GM04503 (cell line): ENCODE results near the gene ADISSP.
"Not testable (repeated sequence)": the region's sequence is repeated elsewhere in the genome, so short reads cannot be mapped to it uniquely, and the experiment has no call there.

Source experiments
- DNase-seq: peaks from one replicate; pipeline ENCODE4 v3.0.0-alpha.2; 2012; ENCODE audit warnings: low read depth

Gene ADISSP

DNA sequence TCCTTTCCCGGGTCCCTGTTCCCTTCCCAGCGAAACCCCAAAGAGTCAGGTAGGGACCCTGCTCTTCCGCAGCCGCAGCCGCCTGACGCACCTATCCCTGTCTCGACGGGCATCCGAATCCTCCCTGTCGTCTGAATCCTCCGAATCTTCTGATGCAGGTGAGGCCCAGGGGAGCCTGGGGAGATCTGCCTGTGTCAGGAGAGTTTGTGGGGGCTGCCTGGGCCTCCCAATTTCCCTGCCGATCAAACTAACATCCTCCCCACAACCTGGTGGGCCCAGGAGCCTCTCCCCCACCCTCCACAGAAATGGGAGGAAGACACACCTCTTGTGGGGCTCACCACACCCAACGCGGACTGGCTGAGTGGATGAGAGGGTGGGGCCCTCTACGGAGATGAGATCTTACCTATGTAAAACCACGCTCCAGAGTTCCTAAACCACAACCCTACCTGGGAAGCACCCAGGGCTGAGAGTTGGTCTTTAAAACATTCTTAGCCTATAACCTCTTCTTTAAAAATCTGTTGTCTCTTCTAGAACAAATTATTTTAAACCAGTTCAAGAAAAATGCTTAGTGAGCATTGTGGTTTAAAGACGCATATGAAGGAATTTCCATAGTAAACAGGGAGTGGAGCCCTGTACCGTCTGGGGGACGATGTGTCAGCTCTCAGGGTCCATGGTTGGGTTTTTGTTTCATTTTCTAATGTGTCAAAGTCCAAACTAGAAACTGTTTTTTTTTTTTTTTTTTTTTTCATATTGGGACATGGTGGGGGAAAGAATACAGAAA, 30.2 kb upstream of the ADISSP start:
- DNase-seq: no peak

DNA sequence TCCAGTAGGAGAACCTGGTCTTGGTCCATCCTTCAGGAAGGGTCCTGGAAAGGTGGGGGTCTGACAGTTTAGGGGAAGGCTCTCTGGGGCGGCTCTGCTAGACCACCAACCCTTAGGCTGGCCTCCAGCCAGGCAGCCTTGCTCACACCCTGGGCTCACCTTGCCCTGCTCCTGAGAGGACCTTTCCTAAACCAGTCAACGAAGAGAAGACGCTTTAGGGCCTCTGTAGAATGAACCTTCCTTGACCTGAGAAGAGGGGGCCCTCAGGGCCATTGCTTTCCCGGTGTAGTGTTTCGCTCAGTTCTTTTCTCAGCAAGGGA, 29.6 kb upstream of the ADISSP start:
- no peak for DNase-seq

DNA sequence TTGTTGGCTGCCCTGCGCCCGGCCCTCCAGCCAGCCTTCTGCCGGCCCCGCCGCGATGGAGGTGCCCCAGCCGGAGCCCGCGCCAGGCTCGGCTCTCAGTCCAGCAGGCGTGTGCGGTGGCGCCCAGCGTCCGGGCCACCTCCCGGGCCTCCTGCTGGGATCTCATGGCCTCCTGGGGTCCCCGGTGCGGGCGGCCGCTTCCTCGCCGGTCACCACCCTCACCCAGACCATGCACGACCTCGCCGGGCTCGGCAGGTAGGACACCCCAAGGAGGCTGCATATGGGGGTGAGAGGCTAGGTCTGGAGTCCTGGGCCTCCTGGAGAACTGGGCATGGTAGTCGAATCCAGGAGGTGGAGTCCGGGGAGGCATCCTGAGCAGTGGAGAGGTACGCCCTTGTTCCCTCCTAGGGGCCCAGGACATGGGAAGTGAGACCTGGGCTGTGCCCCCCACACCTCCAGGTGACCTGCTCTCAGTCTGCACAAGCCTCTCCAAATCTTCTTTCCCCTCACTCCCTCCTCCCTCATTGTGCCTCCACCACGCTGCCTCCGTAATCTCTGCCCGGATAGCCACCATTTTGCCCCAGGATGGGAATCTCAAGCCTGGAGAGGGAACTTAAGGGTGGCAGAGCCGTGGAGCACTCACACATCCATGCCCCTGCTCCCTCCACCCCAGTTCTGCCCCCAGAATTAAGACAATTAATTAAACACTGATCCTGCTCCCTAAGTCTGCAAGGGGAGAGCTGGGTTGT, 29.1 kb upstream of the ADISSP start:
- no peak for DNase-seq

DNA sequence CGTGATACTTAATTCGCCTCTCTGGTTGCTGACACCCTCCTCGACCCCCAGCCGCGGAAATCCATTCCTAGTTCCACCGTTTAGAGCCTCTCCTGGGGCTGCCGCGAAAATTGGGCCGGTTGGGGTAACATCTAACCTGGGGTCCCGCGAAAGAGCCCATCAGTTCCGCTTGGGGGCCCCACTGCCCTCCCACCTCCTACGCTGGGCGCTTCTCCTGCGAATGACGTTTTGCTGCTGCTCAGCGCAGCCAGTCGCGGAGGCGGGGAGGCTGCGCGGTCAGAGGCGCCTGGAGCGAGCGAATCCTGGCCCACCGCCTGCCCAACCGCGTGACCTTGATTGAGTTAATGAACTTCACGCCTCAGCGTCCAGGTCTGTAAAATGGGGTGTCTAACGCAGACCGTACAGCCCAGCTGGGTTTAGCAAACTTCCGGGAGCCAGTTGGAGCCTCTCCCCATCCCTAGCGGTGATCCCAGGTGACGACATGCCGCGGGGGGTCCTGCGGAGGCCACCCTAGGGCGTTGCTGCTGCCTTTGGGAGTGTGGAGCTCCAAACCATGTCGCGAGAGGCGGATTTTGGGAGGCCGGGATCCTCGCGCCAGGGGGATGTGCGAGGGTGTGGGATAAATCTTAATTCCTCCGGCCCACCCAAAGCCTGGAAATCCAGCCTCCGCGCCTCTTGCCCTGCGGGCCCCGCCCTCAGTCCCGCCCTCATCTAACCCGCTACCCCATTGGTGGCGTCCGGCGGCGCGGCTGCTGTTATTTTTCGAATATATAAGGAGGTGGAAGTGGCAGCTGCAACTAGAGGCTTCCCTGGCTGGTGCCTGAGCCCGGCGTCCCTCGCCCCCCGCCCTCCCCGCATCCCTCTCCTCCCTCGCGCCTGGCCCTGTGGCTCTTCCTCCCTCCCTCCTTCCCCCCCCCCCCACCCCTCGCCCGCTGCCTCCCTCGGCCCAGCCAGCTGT, 28.2 kb upstream of the ADISSP start, which contains the start of gene CDC25B:
Gene CDC25B, plus strand, starts transcription at position 800 of the 958 bp plus-strand sequence. CDS start 222 bp downstream, outside the sequence.
- peak; percentile 55 for DNase-seq

DNA sequence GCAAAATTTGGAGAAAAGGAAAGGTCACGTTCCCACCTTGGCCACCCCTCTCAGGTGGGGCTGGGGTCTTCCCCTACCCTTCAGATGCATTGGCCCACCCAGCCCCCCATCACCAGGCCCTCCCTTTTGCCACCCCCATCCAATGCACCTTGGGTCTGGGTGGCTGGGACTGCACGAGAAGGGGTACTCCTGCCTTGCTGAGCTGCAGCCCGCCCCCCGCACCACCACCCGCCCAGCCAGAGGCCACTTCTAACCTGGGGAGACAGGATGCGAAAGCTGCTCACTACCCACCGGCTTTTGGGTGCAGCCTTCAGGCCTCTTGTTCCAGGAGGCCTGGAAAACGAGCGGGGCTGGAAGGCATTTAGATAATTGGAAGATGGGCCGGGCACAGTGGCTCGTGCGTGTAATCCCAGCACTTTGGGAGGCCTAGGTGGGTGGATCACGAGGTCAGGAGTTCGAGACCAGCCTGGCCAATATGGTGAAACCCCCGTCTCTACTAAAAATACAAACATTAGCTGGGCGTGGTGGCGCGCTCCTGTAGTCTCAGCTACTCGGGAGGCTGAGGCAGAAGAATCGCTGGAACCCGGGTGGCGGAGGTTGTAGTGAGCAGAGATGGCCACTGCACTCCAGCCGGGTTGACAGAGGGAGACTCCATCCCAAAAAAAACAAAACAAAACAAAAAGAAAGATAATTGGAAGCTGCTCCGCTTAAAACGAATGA, 27.3 kb upstream of the ADISSP start:
- DNase-seq: no peak

DNA sequence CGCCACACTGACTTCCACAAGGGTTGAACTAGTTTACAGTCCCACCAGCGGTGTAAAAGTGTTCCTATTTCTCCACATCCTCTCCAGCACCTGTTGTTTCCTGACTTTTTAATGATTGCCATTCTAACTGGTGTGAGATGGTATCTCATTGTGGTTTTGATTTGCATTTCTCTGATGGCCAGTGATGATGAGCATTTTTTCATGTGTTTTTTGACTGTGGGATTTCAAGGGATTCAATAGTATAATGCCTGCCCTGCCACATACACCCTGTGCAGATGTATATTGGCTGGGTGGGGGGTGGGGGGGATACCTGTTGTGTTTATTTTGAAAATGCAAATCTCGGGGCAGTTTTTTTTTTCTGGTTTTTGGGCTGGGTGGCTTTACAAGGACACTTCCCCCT, 26.6 kb upstream of the ADISSP start:
- not testable (repeated sequence) for DNase-seq

DNA sequence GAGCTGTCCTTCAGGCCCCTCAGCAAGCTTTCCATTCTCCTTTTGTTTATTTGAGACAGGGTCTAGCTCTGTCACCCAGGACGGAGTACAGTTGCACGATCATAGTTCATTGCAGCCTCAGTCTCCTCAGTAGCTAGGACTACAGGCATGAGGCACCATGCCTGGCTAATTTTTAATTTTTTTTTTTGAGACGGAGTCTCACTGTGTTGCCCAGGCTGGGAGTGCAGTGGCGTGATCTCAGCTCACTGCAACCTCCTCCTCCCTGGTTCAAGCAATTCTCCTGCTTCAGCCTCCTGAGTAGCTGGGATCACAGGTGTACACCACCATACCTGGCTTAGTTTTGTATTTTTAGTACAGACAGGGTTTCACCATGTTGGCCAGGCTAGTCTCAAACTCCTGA, 21.6 kb upstream of the ADISSP start:
- DNase-seq: not testable (repeated sequence)

DNA sequence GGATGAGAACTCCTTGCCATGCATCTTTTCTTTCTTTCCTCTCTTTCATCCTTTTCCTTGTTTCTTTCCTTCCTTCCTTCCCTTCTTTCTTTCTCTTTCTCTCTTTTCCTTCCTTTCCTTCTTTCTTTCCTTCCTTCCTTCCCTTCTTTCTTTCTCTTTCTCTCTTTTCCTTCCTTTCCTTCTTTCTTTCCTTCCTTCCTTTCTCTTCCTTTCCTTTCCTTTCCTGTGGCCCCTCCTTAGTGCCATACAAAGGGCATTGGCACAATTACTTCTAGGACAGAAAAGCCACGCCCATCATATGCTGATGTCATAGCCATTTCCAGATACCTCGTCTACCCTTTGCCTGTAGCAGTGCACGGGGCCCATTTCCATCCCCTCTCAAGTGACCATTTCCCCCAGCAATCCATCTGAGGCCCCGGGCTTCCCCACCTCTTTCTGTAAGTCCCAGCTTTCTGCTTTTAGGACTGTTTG, 21.2 kb upstream of the ADISSP start:
- DNase-seq: no peak

DNA sequence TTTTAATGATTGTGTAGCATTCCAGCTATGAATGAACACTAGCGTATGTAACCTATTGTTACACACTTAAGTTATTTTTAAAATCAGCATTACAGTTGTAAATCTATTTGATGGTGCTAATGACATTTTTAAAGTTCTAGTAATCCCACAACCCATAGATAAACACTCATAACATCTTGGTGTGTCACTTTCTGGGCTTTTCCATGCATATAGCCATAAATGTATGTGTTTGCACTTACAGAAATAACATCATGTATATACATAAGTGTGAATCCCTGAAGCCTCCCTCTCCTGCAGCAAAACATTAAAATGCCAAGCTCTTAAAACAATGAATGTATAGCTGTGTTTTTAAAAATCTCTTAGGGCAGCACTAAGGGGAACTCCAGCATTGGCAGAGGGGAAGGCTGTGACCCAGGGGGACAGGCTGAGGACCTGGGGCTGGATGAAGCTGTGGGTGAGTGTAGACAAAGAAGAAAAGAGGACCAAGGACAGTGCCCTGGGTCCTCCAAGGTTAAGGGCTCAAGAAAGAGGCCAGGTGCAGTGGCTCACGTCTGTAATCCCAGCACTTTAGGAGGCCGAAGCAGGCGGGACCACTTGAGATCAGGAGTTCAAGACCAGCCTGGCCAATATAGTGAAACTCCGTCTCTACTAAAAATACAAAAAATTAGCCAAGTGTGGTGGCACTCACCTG, 19.9 kb upstream of the ADISSP start:
- no peak for DNase-seq

DNA sequence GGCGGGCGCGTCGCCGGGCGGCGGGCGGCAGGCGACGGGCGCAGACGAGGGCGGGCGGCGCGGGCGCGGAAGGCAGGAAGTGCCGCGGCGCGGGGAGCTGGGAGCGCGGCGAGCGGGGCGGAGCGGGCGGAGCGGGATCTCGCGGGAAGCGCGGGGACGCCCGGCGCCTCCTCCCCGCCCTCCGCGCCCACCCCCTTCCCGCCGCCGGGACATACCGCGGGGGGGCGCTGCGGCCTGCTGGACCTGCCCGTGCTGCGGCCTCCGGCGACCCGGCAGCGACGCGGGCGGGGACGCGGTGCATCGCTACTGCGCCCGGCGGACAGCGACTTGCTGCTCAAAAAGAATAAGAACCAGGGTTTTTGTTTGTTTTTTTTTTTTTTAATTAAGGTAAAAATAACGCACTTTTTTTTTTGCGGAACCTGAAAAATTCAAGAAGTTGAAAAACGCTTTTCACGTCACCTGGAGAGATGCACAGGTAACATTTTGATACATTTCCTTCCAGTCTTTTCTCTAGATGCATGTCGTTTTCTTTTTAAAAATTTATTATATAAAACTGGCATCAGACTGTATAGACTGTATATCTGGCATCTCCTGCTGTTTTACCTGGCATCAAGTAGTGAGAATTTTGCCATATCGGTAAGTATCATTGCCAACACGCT, 19.2 kb upstream of the ADISSP start, which contains the start of gene CENPB:
Gene CENPB, minus strand, starts transcription at position 76 of the 659 bp plus-strand sequence. CDS start 257 bp downstream, outside the sequence.
- DNase-seq: no peak

DNA sequence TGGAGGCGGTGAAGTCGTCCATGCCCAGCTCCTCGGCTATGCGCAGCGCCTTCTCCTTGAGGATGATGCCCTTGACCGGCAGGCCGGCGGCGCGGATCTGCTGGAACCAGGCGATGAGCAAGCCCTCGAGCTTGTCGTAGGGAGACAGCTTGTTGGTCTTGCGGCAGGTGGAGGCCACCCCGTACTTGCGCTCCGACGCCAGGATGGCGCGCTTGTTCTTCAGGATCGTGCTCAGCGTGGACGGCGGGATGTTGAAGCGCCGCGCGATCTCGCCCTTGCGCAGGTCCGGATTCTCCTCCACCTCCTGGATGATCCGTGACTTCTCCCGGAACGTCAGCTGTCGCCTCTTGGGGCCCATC, 18.6 kb upstream of the ADISSP start:
- no peak for DNase-seq

DNA sequence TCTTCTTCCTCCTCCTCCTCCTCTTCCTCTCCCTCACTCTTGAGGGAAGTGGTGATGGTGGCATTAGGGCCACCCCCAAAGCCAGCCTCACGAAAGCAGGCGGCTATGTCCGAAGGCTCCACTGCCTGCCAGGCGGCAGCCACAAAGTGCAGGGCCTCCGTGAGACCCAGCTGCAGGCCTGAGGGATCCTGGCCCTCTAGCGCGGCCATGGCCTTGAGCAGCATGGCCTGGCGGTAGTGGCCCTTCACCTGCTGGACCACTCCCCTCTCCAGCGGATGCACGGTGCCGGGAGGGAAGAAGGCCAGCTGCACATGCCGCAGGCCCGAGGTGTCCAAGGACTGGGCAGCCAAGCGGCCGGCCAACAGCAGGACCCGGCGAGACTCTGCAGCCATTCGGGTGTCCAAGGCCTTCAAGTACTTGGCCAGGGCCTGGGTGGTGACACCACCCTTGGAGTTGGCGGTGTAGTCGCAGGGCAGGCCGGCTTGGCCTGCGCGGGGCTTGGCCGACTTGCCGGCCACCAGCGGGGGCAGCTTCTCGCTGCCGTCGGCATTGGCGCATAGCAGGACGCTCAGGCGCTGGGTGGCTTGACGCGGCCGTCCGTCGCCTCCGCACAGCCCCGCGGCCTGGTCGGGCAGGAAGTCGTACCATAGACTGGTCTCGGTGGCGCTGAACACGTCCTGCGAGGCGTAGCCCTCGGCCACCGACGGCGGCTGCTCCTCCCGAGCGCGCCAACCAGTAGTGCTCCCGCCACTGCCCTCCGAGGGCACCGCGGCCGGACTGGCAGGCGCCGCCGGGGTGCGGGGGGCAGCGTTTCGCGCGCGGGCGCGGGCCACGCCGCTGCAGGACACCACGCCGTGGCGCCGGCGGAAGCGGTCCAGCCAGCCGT, 17.9 kb upstream of the ADISSP start:
- DNase-seq: no peak

DNA sequence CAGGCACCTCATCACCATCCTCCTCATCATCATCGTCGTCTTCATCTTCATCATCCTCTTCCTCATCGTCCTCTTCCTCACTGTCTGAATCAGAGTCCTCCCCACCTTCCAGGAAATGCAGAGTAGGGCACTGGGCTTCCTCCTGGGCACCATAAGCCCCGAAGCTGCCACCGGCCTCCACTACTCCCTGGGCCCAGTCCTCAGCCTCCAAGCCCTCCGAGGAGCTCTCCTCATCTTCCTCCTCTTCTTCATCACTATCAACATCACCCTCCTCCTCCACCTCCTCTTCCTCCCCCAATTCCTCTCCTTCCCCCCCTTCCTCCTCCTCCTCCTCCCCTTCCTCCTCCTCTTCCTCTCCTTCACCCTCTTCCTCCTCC, 17.3 kb upstream of the ADISSP start:
- DNase-seq: no peak

DNA sequence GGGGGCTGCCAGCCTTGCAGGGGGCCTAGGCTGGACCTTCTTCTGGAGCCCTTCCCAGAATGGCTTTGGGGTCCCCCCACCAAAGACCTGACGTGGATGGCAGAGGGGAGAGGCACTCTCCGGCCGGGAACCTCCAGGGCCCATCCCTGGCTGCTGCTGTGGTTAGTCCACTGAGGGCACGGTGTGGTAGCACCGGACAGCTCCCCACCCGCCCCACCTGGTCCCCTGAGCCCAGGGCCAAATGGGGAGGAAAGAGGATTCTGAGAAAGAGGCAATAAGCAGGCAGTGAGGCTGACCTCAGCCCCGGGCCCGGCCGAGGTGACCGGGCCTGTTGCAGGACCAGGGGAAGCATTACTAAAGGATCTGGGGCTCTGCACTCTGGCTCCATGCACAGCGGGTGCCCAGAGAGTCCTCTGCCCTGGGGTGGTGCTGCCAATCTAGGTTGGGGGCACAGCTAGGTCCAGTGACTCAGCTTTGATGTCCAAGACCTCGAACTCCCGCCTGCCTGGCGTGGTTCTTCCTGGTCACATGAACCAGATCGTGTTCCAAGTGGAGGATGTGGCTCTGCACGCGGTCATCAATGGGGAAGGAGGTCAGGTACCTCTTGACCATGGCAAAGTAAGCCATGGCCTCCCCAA, 16.8 kb upstream of the ADISSP start:
- no peak for DNase-seq

DNA sequence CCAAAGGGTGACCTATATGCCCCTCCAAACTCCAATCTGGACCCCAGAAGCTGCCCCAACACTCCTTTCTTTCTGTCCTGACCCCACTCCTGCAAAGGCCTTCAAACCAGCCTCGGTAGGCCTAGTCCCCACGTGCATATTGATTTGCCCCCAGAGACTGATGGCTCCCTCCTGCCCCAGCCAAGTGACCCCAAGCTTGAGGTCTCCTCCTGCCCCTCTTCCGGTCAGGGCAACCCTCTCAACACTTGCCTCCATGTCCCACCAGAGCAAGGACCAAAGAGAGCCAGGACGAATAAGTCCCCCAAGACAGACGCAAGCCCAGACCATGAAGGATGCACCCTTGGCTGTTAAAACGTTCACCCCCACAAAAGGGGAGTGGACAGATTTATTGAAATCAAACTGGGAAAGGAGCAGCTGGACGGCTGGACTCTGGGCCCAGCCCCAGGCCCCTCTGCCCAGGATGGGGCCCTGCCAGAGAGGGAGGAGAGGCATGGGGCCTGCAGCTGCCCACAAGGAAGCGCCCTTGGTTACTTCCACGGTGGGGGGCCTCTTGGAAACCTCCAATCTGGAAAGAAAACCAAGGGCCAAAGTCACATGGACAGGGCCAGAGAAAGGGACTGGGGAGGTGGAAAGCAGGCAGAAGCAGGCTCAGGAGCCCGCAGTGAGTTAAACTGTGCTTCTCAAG, 16.1 kb upstream of the ADISSP start:
- no peak for DNase-seq

DNA sequence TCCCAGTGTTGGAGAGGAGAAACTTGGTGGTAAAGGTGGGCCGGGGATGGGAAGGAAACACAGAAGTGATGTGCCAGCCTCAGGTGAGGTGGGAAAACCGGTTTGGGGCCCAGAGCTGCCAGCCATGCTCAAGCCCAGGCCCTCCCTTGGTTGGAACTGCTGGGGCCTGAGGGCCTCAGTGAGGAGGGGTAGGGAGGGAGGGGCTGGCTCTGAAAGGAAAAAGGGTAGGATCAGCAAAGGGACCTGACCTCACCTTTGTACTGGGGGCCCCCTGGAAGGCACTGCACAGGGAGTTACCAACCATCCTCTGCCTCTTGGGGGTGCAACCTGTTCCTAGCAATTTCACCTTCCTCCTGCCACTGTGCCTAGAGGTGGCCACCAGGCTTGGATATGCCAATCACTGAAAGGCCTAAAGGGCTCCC, 15.5 kb upstream of the ADISSP start:
- DNase-seq: no peak

DNA sequence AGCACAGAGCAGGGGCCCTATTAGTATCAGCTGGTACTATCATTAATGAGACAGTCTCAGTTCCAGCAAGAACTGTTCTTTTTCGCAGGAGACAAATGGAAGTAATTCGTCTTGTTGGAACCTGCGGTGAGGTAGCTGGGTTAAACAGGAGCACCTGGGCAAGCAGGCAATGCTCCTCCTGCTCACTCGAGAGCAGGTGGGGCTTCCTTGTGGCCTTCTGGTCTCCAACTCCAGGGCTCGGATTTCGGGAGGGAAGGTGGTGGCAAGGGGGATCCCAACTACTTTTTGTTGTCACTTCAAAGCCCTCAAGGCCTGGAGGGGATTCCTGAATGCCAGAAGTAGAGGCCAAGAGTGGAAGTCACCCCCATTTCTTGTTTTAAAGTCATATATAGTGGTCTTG, 15.0 kb upstream of the ADISSP start:
- no peak for DNase-seq
